Spleen (tissue), 7 donors: ENCODE results near the gene PDE4B.

Source experiments
- POLR2AphosphoS5 ChIP-seq, 3 donors: sonication (generic); formaldehyde crosslinking; IDR thresholded peaks; one replicate each; pipeline ENCODE4 v1.5.1; 2017; ENCODE audit warnings: antibody characterized with exemption in 3 of 3
- TF ChIP-seq, protein P1 (sequence below), 11 experiments: fragments of 200-600 bp in 7 of 11; fragments of 450-650 bp in 4 of 11; sonication (generic) in 4 of 11; IDR thresholded peaks in 8 of 11; conservative IDR thresholded peaks in 3 of 11; 1 replicate in 7 of 11; 2 replicates in 4 of 11; pipeline versions ENCODE4 v1.4.0 to v1.8.0; 2016 to 2021; ENCODE audit warnings: antibody characterized with exemption in 11 of 11, inconsistent platforms in 4 of 11, mild to moderate bottlenecking in 1 of 11
- donor health status: DM: no; HTN: no; CAD: no; lungs with moderate emphysema.
- donor health status: DM: no; HTN: no; CAD: no.
- donor health status: DM: no; HTN: no; CAD: no.

DNA sequence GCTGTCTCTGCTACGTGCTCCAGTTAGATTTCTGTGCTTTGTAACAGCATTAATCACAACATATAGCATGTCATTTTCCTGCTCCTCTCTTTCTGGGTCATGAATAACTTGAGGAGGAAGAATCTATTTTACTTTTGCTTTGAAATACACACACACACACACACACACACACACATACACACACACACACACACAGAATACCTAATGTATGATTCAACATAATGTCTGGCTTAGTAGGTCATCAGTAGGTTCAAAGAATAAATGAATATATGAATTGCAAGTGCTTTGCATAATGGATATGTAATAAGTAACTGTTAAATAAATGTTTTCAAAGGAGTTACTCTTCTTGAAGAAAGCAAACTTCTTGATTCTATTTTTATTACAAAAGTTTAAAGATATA is 249.0 kb downstream of the PDE4B start:
- TF ChIP-seq, protein P1, sequence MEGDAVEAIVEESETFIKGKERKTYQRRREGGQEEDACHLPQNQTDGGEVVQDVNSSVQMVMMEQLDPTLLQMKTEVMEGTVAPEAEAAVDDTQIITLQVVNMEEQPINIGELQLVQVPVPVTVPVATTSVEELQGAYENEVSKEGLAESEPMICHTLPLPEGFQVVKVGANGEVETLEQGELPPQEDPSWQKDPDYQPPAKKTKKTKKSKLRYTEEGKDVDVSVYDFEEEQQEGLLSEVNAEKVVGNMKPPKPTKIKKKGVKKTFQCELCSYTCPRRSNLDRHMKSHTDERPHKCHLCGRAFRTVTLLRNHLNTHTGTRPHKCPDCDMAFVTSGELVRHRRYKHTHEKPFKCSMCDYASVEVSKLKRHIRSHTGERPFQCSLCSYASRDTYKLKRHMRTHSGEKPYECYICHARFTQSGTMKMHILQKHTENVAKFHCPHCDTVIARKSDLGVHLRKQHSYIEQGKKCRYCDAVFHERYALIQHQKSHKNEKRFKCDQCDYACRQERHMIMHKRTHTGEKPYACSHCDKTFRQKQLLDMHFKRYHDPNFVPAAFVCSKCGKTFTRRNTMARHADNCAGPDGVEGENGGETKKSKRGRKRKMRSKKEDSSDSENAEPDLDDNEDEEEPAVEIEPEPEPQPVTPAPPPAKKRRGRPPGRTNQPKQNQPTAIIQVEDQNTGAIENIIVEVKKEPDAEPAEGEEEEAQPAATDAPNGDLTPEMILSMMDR (IDR thresholded peaks at IDR 0.05 in 8 of 11, conservative IDR thresholded peaks at IDR 0.05 in 3 of 11) = no peak
- TF ChIP-seq POLR2AphosphoS5 (IDR thresholded peaks at IDR 0.05) = no peak
